IMR-90 (cell line): ENCODE results near the gene HSD17B4. TPM values are rescaled to one million over a fixed set of nuclear protein-coding genes. Genes with fewer than 3 reads are reported as not detected.

ENCODE experiments used
- ATAC-seq: fragments of 200-7000 bp; cut with Tn5 transposase; 2 replicates; pipeline ENCODE4 v1.9.1; 2020; ENCODE audit warnings: low read depth, mild to moderate bottlenecking, moderate library complexity
- BruUV-seq: library from RNA; stranded (reverse); fragments of 400-500 nt; replicated peaks from 2 replicates; lab custom pipeline; 2021; lab: Mats Ljungman, UMichigan
- CTCF ChIA-PET: fragments of 300-600 bp; formaldehyde crosslinking; extraction: SDS; loops from one replicate; lab custom pipeline; 2021; ENCODE audit warnings: antibody characterized with exemption; lab: Yijun Ruan, JAX
- POLR2A ChIA-PET: fragments of 300-600 bp; sonication (Branson Sonifier 250); formaldehyde crosslinking; loops from one replicate; lab custom pipeline; 2022; ENCODE audit warnings: antibody characterized with exemption; ENCODE audit not compliant: unreplicated experiment; lab: Charles Lee
- DNase-seq: peaks from one replicate; pipeline ENCODE4 v3.0.0; 2013
- H2AFZ ChIP-seq: replicated peaks from 2 replicates; pipeline ENCODE3; 2013; ENCODE audit warnings: low read length, mild to moderate bottlenecking; ENCODE audit not compliant: poor library complexity
- H2AK5ac ChIP-seq: 2 replicates; pipeline ENCODE4 v1.6.1; 2013; ENCODE audit warnings: low read depth, low read length, inconsistent platforms
- H2AK9ac ChIP-seq: replicated peaks from 2 replicates; pipeline ENCODE3; 2013; ENCODE audit warnings: mild to moderate bottlenecking, low read depth, low read length, moderate library complexity; ENCODE audit not compliant: poor library complexity
- H2BK120ac ChIP-seq: 2 replicates; pipeline ENCODE4 v1.6.1; 2013; ENCODE audit warnings: low read depth, low read length, inconsistent platforms
- H2BK15ac ChIP-seq: 3 replicates; pipeline ENCODE4 v1.6.1; 2013; ENCODE audit warnings: low read depth, low read length, inconsistent platforms
- H2BK20ac ChIP-seq: 2 replicates; pipeline ENCODE4 v1.6.1; 2013; ENCODE audit warnings: low read depth, mild to moderate bottlenecking, inconsistent platforms, low read length, moderate library complexity
- H2BK5ac ChIP-seq: 2 replicates; pipeline ENCODE4 v1.6.1; 2013; ENCODE audit warnings: mild to moderate bottlenecking, low read depth, low read length, inconsistent platforms; ENCODE audit not compliant: poor library complexity, severe bottlenecking
- H3K14ac ChIP-seq: replicated peaks from 2 replicates; pipeline ENCODE4 v1.6.1; 2013; ENCODE audit warnings: low read depth, low read length, inconsistent platforms
- H3K18ac ChIP-seq: 2 replicates; pipeline ENCODE4 v1.6.1; 2013; ENCODE audit warnings: low read depth, low read length, control low read depth
- H3K23ac ChIP-seq: 2 replicates; pipeline ENCODE4 v1.6.1; 2013; ENCODE audit warnings: low read depth, low read length, inconsistent platforms
- H3K27ac ChIP-seq: 2 replicates; pipeline ENCODE4 v1.5.1; 2013; ENCODE audit warnings: mild to moderate bottlenecking, control low read depth, low read length; ENCODE audit not compliant: insufficient read depth
- H3K27me3 ChIP-seq: 2 replicates; pipeline ENCODE4 v1.6.1; 2013; ENCODE audit warnings: low read length; ENCODE audit not compliant: control insufficient read depth, insufficient read depth
- H3K36me3 ChIP-seq: 2 replicates; pipeline ENCODE4 v1.6.1; 2013; ENCODE audit warnings: low read length, mixed read lengths; ENCODE audit not compliant: control insufficient read depth, insufficient read depth
- H3K4ac ChIP-seq: 2 replicates; pipeline ENCODE4 v1.6.1; 2013; ENCODE audit warnings: low read depth, low read length, inconsistent platforms
- H3K4me1 ChIP-seq: 2 replicates; pipeline ENCODE4 v1.6.1; 2013; ENCODE audit warnings: low read length, mixed read lengths; ENCODE audit not compliant: control insufficient read depth, insufficient read depth
- H3K4me2 ChIP-seq: 2 replicates; pipeline ENCODE4 v1.6.1; 2013; ENCODE audit warnings: low read depth, mild to moderate bottlenecking, control low read depth, low read length, moderate library complexity
- H3K4me3 ChIP-seq: 2 replicates; pipeline ENCODE4 v1.5.1; 2013; ENCODE audit warnings: low read depth, mild to moderate bottlenecking, control low read depth, low read length, moderate library complexity; ENCODE audit not compliant: insufficient read depth
- H3K56ac ChIP-seq: 2 replicates; pipeline ENCODE4 v1.6.1; 2013; ENCODE audit warnings: low read length, inconsistent platforms; ENCODE audit not compliant: insufficient read depth; ENCODE audit errors: extremely low read depth
- H3K79me1 ChIP-seq, 2 experiments: 2 replicates each; pipeline ENCODE4 v1.6.1; 2013; ENCODE audit warnings: low read length in 2 of 2, inconsistent platforms in 1 of 2, low read depth in 1 of 2
- H3K9ac ChIP-seq: 2 replicates; pipeline ENCODE4 v1.6.1; 2013; ENCODE audit warnings: low read depth, low read length, control low read depth
- H3K9me1 ChIP-seq: 2 replicates; pipeline ENCODE4 v1.6.1; 2013; ENCODE audit warnings: low read length, inconsistent platforms; ENCODE audit not compliant: insufficient read depth
- H3K9me3 ChIP-seq: 2 replicates; pipeline ENCODE4 v1.6.1; 2013; ENCODE audit warnings: low read length; ENCODE audit not compliant: control insufficient read depth, insufficient read depth
- H4K20me1 ChIP-seq: 2 replicates; pipeline ENCODE4 v1.6.1; 2013; ENCODE audit warnings: low read length, inconsistent platforms; ENCODE audit not compliant: insufficient read depth
- H4K5ac ChIP-seq: 2 replicates; pipeline ENCODE4 v1.6.1; 2013; ENCODE audit warnings: mild to moderate bottlenecking, low read depth, low read length, control low read depth
- H4K8ac ChIP-seq, 2 experiments: 2 replicates each; pipeline ENCODE4 v1.6.1; 2013; ENCODE audit warnings: low read depth in 2 of 2, low read length in 2 of 2, control low read depth in 1 of 2, inconsistent platforms in 1 of 2
- H4K91ac ChIP-seq: 2 replicates; pipeline ENCODE4 v1.6.1; 2013; ENCODE audit warnings: low read depth, low read length, inconsistent platforms; ENCODE audit not compliant: insufficient read depth
- FOS ChIP-seq: fragments of 150-350 bp; IDR thresholded peaks from 2 replicates; pipeline ENCODE4 v1.6.1; 2016; ENCODE audit warnings: low read depth, low read length
- MAFK ChIP-seq: IDR thresholded peaks from 2 replicates; pipeline ENCODE4 v1.6.1; 2012; ENCODE audit warnings: low read depth, low read length, improper control_type of control experiment
- MAZ ChIP-seq: IDR thresholded peaks from 2 replicates; pipeline ENCODE4 v1.6.1; 2012; ENCODE audit warnings: low read depth, mild to moderate bottlenecking, low read length, improper control_type of control experiment, moderate library complexity, borderline replicate concordance
- MXI1 ChIP-seq: IDR thresholded peaks from 2 replicates; pipeline ENCODE4 v1.6.1; 2012; ENCODE audit warnings: low read depth, mild to moderate bottlenecking, low read length, moderate library complexity, borderline replicate concordance
- RAD21 ChIP-seq: IDR thresholded peaks from 2 replicates; pipeline ENCODE4 v1.6.1; 2012; ENCODE audit warnings: low read length, improper control_type of control experiment
- SMC3 ChIP-seq: fragments of 150-350 bp; IDR thresholded peaks from 2 replicates; pipeline ENCODE4 v1.6.1; 2016; ENCODE audit warnings: low read depth, mild to moderate bottlenecking, antibody characterized with exemption, low read length, moderate library complexity
- WGBS, 2 experiments: methylation state at CpG; one replicate each; pipeline versions ENCODE4 v1.1.5 to v1.1.7; 2013; ENCODE audit warnings: missing lambda C conversion rate in 2 of 2; ENCODE audit not compliant: insufficient read length in 1 of 2; ENCODE audit errors: extremely low coverage in 2 of 2; 5-methylcytosine and 5-hydroxymethylcytosine counted together
- dilution Hi-C: fragments of 300-500 bp; cut with HindIII; formaldehyde crosslinking; loops from one replicate; pipeline ENCODE4 v1.14.3; 2018; ENCODE audit warnings: low sequenced_read_pairs; ENCODE audit not compliant: unreplicated experiment
- in situ Hi-C: fragments of 300-500 bp; cut with MboI; formaldehyde crosslinking; loops from 3 replicates; pipeline ENCODE4 v1.14.3; 2019; ENCODE audit warnings: low sequenced_read_pairs, inconsistent platforms, mixed read lengths
- intact Hi-C: fragments of 100-400 bp; cut with micrococcal nuclease; formaldehyde crosslinking; loops from 2 replicates; pipeline ENCODE4 v1.10.0; 2022
- polyA plus RNA-seq, 3 experiments: library from polyadenylated mRNA; depleted of rRNA; stranded (reverse); fragments of >200 nt; gene quantifications; 2 replicates each; pipeline ENCODE4 v1.2.3, GENCODE V29; 2012; ENCODE audit warnings: low replicate concordance in 1 of 3
- total RNA-seq: library from RNA; depleted of rRNA; stranded (reverse); fragments of >200 nt; gene quantifications from 2 replicates; pipeline ENCODE4 v1.2.3, GENCODE V29; 2012

The HSD17B4 gene
- total and polyA plus RNA-seq, 2 of the 4 experiments (the other 2 are of a cell fraction) = 95.1 to 154 TPM

GRCh38 chr5:119402555-119402954 lies 49.7 kb upstream of the HSD17B4 start:
- H3K4me3 ChIP-seq = no peak overlapping the region

More at GRCh38 chr5:119402555-119402954, 49.7 kb upstream of the HSD17B4 start:
- peaks cover 3% of the 10 kb centered on the region; the same call in 1 of the 2 replicates for H3K27me3 ChIP-seq
- no peak overlapping the region for H3K9ac ChIP-seq
- dilution Hi-C loops = no loop called here
- ChIA-PET POLR2A (no interaction called here), CTCF (no interaction called here)
- intact Hi-C loops = no loop called here
- H3K27ac ChIP-seq = no peak overlapping the region
- H3K23ac ChIP-seq = no peak overlapping the region
- no peak overlapping the region for H4K91ac ChIP-seq
- H3K9me3 ChIP-seq = no peaks in the 10 kb centered on the region
- DNase-seq (no peak), ATAC-seq (no peak)
- H3K79me1 ChIP-seq = no peaks in the 10 kb centered on the region
- no peak overlapping the region for H2AFZ ChIP-seq
- no peaks in the 10 kb centered on the region for H4K20me1 ChIP-seq
- H3K36me3 ChIP-seq = no peaks in the 10 kb centered on the region
- no peak overlapping the region for H2BK15ac ChIP-seq
- H3K9me1 ChIP-seq = peaks cover 4% of the 10 kb centered on the region
- no peak overlapping the region for H3K4me2 ChIP-seq
- no peak overlapping the region for H4K5ac ChIP-seq
- TF ChIP-seq FOS (no peak), SMC3 (no peak), MAFK (no peak), RAD21 (no peak), MXI1 (no peak), MAZ (no peak)
- WGBS, 2 experiments = no CpG with 5 or more reads among the region's 4 CpGs
- H2AK5ac ChIP-seq = no peak overlapping the region
- no peak overlapping the region for H2AK9ac ChIP-seq
- H4K8ac ChIP-seq = no peak overlapping the region
- no peak overlapping the region for H2BK5ac ChIP-seq
- H2BK120ac ChIP-seq = no peak overlapping the region
- H2BK20ac ChIP-seq = no peak overlapping the region
- H3K18ac ChIP-seq = no peak overlapping the region
- in situ Hi-C loops = no loop called here
- H3K4me1 ChIP-seq = peaks cover 5% of the 10 kb centered on the region
- H3K56ac ChIP-seq = no peak overlapping the region
- H3K4ac ChIP-seq = no peak overlapping the region
- no peak overlapping the region for H3K14ac ChIP-seq
- BruUV-seq = no TSS peak
